Measurements from ENCODE around the gene ME2.

Gene ME2

DNA sequence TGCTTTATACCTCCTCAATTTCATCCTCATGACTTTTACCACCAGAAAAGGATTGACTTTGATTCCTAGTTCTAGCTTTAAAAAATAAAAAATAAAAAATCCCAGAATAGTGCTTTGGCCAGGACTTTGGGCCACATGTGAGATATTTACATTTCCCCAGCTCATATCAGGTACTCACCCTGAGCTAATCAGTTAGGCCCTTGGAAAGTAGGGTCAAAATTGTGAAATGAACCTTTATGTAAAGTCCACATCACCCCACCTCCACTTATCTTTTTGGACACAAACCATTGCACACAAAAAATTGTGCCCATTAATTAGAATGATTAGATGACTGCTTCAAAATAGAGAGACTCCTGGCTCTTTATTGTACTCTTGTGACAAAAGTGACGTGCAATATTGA, 17.2 kb downstream of the ME2 start:
- H3K4me3 ChIP-seq (ENCODE audit: low read depth, low read length) = no peak overlapping the region
- no peak for TF ChIP-seq CTCF (IDR thresholded peaks at IDR 0.05; ENCODE audit: insufficient read depth, low read depth, low read length, missing control alignments)
- no peak for DNase-seq (ENCODE audit: low read depth)

DNA sequence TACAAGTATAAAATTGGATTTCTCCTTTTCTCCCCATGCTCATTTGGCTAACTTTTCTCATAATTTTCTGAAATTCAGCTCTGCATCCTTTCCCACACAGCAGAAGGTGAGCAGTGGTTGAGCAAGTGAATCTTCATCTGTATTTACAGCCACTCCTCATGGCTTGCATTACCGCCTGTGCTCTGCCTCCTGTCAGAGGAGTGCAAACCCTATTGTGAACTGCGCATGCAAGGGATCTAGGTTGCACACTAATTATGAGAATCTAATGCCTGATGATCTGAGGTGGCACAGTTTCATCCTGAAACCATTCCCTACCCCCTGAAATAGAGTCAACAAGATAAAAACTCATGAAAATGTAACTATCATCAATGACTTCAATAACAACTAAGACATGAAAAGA, 20.0 kb downstream of the ME2 start:
- TF ChIP-seq CTCF (IDR thresholded peaks at IDR 0.05; ENCODE audit: insufficient read depth, low read depth, low read length, missing control alignments) = no peak
- no peak for DNase-seq (ENCODE audit: low read depth)
- no peak overlapping the region for H3K4me3 ChIP-seq (ENCODE audit: low read depth, low read length)

DNA sequence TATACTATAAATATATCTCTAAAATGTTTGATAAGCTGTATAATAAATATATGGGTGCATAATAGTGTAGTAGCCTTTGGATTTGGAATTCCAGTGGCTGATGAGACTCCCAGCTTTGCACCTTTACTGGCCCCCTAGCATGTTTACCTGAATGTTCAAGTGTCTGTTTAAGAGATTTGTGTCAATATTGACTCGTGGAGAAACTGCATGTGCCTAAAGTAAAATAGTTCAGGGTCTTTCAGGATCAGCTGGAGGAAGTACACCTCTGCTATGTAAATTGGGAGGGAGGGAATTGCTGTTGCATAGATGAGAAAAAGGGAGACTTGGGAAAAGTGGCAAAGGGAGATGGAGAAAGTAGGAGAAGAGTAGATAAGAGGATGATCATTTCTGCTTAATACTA, 23.9 kb downstream of the ME2 start:
- DNase-seq (ENCODE audit: low read depth) = no peak
- H3K4me3 ChIP-seq (ENCODE audit: low read depth, low read length) = no peak overlapping the region
- no peak for TF ChIP-seq CTCF (IDR thresholded peaks at IDR 0.05; ENCODE audit: insufficient read depth, low read depth, low read length, missing control alignments)

DNA sequence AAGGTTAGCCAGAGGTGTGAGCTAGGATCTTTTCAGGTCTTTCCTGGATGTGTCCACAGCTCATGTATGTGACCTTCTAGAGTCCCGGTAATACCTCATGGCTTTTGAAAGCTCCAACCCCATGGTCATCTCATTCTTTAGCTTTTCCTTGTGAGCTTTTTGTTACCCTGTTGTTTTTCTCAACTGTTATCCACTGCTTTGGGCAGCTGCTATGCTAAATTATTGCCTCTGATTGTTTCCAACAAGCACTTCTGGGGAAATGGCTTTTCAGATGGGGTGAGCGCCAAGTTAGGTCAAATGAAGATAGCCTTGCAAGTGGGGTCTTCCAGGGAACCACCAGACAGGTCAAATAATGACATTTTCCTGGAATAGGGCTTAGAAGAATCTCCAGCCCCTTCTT, 27.9 kb downstream of the ME2 start:
- H3K4me3 ChIP-seq (ENCODE audit: low read depth, low read length) = no peak overlapping the region
- no peak for DNase-seq (ENCODE audit: low read depth)
- TF ChIP-seq CTCF (IDR thresholded peaks at IDR 0.05; ENCODE audit: insufficient read depth, low read depth, low read length, missing control alignments) = no peak

GRCh38 chr18:50909261-50909660, 30.3 kb downstream of the ME2 start:
- DNase-seq (ENCODE audit: low read depth) = no peak
- no peak for TF ChIP-seq CTCF (IDR thresholded peaks at IDR 0.05; ENCODE audit: insufficient read depth, low read depth, low read length, missing control alignments)

DNA sequence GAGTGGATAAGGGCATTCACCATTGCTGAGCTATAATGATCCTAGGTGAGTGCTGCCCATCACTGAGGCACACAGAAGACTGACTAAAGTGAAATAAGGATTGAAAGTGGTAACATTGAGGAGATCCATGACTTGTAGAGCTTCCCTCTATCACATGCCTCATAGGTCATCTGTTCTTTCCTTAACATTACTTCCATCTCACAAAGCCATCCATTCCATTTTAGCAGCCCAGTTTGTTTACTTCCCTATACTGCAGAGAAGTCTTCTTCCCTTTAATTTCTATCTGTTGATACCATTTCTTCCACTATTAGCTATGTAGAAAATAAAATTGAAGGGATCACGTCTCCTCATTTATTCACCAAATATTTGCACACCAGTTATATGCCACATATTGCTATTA, 32.1 kb downstream of the ME2 start:
- H3K4me3 ChIP-seq (ENCODE audit: low read depth, low read length) = no peak overlapping the region
- no peak for DNase-seq (ENCODE audit: low read depth)
- TF ChIP-seq CTCF (IDR thresholded peaks at IDR 0.05; ENCODE audit: insufficient read depth, low read depth, low read length, missing control alignments) = no peak

More at GRCh38 chr18:50909261-50909660, 30.3 kb downstream of the ME2 start:
- H3K4me3 ChIP-seq (ENCODE audit: low read depth, low read length) = no peak overlapping the region

GRCh38 chr18:50917021-50917420, 38.1 kb downstream of the ME2 start:
- no peak for TF ChIP-seq CTCF (IDR thresholded peaks at IDR 0.05; ENCODE audit: insufficient read depth, low read depth, low read length, missing control alignments)
- DNase-seq (ENCODE audit: low read depth) = no peak
- no peak overlapping the region for H3K4me3 ChIP-seq (ENCODE audit: low read depth, low read length)
